HG03558 (cell line): ENCODE results near the gene C6orf132.

ENCODE experiments used
- ATAC-seq: cut with Tn5 transposase; IDR thresholded peaks from one replicate; pipeline ENCODE4 v1.9.1; 2021; ENCODE audit warnings: moderate number of reproducible peaks; ENCODE audit not compliant: unreplicated experiment; ENCODE audit errors: extremely low read depth

The C6orf132 gene

DNA sequence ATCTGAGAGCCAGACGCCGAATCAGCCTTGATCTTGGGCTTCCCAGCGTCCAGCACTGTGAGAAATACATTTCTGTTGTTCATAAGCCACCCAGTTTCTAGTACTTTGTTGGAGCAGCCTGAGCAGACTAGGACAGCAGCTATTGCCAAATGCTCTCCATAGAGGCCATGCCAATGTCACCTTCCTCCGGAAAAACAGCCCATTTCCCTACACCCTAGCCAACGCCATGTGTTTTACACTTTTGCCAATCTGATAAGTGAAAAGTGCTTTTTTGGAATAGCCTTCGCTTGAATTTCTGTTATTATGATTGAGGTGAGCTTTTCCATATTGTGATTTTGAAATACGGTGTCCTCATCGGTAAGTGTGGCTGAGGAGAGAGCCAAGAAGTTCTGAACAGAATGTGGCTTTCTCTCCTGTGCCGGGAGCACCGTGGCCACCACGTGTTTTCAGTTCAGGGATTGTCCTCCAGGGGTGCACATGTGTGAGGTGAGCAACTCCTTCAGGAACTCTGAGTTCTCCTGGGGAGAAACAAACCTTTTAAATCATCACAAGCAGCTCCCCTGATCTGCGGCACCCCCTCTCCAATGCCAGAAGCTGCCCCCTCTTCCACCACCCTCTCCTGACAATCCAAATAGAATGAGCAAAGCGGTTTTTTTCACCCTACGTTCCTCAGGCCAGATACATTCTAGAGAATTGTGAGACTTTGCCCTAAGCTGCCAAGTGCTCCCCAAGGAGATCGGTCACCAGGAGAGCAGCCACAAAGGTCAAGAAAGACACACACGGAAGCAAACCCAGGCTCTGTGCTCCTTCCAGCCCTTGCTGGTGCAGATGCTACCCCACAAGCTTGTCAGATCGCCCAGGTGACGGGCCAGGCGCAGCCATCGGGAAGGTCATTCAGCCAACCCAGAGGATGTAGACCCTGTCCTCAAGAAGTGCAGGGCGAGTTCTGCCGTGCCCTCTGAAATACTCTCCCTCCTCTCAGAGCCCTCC, 56.1 kb downstream of the C6orf132 start:
- ATAC-seq: no peak

DNA sequence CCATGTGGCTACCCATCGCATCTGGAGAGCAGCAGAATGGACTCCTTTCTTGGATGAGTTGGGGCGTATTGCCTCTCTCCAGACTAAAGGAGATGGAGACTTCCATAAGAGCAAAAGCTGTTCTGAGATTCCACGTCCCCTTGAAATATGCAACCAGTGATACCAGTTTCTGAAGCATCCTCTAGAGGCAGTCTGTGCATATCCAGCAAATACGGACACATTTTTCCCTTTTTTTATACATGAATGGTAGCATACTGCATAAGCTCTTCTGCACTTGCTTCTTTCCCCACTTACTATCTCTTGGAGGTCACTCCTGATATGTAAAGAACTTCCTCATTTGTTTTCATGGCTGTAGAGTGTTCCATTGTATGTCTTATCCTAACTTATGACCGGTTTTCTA, 57.5 kb downstream of the C6orf132 start:
- ATAC-seq: no peak

DNA sequence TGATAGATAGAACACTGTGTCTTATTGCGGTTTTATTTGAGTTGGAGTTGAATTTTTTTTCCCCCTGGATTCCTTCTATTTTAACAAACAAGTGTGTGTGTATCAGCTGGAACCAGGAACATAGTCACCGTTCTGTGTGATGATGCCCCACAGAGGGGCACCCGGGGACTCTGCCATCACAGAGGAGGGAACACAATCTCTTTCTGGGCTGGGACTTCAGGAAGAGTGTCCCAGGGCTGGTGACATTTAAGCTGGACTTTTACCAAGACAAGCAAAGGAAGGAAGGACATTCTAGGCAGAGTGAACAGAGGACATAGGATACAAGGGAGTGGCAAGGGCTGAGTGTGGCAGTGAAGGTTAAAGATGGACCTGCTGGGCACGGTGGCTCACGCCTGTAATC, 58.9 kb downstream of the C6orf132 start:
- ATAC-seq: no peak

DNA sequence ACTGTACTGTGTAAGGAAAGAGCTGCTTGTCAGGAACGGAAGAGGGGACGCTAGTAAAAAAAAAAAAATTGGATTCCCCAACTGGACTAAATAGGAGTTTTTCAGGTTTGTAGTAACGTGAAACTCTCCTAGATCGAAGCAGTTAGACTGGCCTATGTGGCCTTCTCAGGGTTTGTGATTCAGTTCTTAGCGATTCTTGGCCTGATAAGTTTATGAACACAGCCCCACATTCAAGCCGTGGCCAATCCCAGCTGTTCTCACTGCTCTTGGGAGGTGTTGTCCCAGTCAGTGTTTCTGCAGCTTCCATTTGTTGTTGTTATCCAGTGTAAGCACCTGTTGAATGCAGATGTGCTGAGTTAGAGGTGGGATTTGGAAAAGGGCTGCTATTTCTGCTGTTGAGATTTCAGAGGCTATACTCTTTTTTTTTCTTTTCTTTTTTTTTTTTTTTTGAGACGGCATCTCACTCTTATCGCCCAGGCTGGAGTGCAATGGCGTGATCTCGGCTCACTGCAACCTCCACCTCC, 62.4 kb downstream of the C6orf132 start:
- ATAC-seq: no peak

DNA sequence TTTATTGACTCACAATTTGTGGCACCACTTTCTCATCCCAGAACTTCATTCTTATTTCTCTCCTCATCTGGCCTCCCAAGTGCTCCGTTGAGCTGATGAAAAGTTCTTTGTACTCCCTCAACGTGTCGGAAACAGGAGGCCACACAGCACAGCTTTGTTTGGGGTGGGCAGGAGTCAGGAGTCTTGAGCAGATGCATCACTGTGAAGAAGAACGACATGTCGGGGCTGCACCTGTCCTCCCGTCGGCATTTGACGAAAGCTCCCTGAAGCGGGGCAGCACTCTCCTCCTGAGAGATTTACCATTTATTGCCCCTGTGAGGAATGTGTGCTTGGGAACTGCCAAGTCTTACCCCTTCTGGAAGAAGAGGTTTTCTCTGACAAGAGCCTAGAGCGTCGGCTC, 64.0 kb downstream of the C6orf132 start:
- ATAC-seq: no peak

DNA sequence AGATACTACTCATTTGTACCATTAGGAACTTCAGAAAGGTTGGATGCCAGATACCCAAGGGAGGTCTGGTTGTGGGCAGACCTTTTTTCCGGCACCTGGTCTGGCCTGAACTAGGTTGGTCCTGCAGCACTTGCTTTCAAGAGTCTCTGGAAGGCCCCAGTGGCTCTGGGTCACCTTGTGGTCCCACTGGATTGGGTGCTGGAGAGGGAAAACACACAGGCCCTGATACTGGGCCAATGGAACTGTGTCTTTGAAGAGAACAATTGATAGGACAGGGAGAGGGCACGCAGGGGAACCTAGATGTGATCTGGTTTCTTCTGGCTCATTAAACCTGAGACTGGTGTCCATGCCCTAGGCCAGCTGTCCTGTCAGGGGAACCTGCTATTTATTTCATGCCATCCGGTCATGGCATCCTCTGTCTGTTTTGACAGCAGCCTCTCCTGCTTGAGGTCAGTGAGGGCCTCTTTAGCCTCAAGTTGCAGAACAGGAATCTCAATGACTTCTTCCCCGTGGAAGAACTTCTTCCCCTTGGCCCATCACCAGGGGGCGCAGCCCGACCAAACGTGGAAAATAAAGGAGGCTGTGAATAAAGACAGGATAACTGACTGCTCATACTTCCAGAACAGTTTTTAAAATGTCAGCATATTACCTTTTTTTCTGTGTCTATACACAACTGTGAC, 67.1 kb downstream of the C6orf132 start:
- no peak for ATAC-seq

DNA sequence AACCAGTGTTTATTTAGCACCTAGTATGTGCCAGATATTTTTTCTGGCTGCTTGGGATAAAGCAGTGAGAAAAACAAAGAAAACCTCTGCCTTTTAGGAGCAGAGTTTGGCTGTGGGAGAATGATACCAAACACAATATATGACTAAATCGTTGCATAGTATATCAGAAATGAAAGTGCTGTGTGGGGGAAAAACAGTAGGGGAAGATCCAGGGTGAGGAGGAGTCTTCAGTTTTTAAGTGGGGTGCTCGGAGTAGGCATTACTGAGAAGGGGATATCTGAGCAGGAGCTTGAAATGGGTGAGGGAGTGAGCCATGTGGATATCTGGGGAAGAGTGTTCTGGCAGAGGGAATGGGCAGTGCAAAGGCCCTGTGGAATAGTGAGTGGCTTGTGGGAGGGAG, 69.1 kb downstream of the C6orf132 start:
- ATAC-seq: no peak

DNA sequence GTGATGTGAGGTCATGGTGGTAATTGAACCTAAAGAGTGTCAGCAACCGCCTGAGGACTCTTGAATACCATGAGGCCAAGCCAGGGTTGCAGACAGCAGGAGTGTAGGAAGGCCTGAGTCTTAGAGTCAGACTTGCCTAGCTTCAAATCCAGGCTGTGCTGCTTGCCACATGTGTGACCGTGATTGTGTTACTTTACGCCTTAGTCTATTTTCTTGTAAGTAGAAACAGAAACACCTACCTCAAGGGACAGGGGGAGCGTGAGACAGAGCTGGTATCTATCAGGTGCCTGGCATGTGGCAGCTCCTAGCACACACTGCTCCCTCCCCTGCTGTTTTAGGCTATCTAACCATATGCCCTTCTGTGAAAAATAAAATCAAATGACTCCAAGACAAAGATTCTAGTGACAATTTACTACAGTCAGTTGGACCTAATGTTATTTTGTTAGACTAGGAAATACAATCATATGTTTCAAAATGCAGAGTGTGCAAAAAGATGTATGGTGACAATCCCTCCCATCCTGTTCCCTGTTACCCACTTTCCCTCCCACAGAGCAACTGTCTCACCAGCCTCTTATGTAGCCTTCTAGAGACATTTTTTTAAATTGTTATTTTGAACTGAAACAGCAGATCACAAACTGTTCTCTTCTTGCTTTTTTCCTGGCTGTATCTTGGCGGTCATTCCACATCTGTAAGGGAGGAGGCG, 70.4 kb downstream of the C6orf132 start:
- ATAC-seq: no peak

DNA sequence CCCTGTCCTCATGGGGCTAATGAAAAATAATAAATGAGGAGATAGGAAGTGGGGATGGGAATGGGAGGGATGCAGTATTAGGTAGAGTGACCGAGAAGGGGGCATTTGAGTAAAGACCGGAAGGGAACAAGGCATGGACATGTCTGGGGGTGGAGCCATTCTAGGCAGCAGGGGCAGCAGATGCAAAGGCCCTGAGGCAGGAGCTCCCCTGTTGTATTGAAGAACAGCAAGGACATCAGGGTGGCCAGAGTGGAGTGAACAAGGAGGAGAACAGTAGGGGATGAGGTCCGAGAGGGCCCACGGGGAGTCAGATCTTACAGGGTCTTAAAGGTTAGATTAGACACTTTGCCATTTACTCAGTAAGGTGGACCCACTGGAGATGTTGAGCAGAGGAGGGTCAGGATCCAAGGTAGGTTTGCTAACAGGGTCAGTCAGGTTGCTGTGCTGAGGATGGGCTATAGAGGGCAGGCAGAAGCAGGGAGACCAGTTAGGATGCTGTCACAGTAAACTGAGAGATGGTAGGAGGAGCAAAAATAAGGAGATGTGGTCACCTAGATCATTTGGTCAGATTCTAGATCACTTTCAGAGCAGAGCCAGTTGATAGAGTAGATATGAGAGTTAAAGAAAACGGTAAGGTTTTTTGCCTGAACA, 73.4 kb downstream of the C6orf132 start:
- ATAC-seq: no peak

DNA sequence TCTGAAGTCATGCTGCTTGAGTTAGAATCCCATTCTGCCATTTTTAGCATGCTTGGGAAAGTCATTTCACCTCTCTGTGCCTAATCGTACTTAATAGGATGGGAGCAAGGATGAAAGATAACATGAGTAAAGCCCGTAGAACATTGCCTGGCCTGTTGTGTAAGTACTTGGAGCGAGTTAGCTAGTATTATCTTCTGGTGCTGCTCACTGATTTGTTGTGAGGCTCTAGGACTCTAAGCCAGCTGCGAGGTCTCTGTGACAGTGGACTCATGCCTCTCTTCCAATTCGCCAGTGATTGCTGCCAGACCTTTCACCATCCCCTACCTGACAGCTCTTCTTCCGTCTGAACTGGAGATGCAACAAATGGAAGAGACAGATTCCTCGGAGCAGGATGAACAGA, 74.2 kb downstream of the C6orf132 start:
- ATAC-seq: no peak

DNA sequence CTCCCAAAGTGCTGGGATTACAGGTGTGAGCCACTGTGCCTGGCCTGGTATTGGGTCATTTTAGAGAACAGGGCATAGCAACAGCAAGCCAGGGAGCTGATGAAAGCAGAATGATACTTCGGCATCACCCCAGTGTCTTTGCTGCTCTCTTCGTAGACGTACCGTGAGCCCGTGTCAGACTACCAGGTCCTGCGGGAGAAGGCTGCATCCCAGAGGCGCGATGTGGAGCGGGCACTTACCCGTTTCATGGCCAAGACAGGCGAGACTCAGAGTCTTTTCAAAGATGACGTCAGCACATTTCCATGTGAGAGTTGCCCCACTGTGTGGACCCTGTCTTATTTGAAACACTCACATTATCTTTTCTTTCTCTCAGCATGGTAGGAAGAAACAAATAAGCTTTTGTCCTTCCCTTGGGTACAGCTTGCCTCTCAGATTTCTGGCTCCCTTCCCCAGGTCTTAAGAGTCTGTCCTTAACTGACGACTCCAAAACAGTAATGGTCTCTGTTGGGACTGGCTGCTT, 76.2 kb downstream of the C6orf132 start:
- no peak for ATAC-seq

DNA sequence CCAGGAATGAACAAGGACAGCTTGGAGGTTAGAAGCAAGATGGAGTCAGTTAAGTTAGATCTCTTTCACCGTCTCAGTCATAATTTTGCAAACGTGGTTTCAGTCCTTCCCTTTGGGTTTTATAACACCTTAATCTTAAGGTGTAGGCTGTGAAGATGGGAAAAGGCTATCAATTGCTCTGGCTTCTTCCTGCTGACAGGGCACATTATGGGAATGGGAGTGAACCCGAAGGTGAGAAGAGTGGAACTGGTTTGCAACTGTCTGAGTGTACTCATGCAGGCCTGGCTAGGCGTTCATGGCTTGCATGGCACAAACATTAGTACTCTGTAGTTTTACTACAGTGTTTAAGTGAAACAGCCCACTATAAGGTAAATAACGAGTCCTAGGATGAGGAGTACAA, 82.7 kb downstream of the C6orf132 start:
- no peak for ATAC-seq

DNA sequence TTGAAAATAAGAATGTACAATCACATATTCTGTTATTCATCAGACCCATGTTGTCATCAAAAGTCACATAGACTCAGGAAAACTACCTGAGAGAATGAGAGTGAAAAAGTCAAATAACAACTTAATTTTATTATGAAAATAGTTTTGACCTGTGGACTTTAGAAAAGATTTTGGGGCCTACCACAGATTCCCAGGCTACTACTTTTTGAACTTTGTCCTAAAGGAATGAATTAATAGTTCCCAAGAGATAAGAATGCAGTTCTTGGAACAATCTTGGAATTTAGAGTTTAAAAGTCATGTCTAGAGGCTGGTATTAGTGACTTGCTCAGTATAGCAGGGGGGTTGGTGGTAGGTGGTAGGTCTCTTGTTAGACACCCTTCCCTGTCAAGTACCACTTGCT, 88.8 kb downstream of the C6orf132 start:
- ATAC-seq: no peak

DNA sequence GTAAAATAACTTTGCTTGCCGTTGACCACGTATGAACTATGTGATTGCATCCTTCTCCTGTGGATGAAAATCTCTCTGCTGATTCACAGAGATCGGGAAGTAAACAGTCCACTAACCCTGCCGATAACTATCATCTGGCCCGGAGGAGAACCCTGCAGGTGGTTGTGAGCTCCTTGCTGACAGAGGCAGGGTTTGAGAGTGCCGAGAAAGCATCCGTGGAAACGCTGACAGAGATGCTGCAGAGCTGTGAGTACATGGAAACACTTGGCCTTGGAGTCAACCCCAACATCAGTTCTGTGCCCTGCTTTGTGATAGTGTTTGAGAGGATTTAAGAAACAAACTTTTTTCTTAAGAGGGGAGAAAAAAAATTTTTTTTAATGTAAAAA, 91.2 kb downstream of the C6orf132 start:
- no peak for ATAC-seq
